NCI-H187 (cell line): ENCODE results near the gene ENTPD8.

Experiments used
- DNase-seq, 2 experiments: peaks; one replicate each; lab custom pipeline; 2025; lab: John Stamatoyannopoulos, UW

ENTPD8 gene

GRCh38 chr9:137431416-137431931 lies 9.7 kb downstream of the ENTPD8 start:
- DNase-seq, result no peak

GRCh38 chr9:137430723-137431415 lies 10.3 kb downstream of the ENTPD8 start:
- no peak for DNase-seq

- DNase-seq, result peak; percentile 17 to 24
These were observed 11.0 kb downstream of the ENTPD8 start for GRCh38 chr9:137429974-137430722.

- no peak for DNase-seq
These were observed 11.6 kb downstream of the ENTPD8 start for GRCh38 chr9:137429546-137429890.

- no peak for DNase-seq
These were observed 12.2 kb downstream of the ENTPD8 start for GRCh38 chr9:137428841-137429545.

DNA sequence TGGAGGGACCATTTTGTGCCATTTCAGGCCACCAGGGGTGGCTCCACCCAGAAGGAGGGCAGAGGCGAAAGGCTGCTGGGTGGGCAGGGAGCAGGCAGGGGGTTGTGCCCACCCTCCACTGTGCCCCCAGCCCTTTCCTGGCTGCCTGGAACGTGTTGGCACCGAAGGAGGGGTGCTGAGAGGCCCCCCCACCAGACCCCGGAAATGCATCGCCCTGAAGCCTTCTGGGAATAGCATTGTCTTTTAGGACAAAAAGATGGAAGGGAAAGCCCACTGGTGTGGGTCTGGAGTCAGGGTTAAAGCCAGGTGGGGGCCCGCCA lies 12.9 kb downstream of the ENTPD8 start:
- DNase-seq, result no peak

DNA sequence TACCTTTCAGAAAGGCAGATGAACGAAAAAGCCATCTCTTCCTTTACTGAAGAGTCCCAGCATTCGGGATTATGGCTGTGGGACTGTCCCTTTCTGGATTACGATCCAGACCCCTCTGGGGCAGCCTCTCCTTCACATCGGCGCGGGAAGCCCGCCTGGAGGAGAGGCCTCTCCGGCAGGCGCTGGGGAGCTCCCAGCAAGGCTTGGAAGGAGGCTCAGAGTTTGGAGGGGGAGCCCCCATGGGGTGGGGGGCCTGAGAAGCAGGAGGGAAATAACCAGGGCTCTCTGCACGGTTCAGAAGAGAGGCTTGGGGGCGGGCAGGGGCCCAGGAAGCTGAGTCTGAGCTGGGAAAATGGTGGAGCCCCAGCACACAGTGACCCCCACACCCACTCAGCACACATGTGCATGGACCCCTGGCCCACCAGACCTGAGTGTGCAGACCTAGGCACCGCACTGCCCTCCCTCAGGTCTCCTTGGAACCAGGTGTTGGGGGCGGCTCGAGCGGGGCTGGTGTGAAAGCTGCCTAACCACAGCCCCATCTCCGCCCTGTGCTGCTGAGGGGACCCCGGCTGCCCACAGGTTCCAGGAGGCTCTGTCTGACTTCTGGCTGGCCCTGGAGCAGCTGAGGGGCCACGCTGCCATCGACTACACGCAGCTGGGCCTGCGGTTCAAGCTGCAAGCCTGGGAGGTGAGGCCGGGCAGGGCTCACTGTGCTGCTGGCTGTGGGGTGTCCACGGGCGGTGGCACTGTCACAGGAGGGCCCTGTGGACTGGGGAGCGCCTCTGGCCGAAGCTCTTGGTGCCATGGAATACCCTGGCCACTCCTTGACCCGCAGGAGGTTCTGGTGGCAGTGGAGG lies 13.5 kb downstream of the ENTPD8 start:
- DNase-seq, result no peak

DNA sequence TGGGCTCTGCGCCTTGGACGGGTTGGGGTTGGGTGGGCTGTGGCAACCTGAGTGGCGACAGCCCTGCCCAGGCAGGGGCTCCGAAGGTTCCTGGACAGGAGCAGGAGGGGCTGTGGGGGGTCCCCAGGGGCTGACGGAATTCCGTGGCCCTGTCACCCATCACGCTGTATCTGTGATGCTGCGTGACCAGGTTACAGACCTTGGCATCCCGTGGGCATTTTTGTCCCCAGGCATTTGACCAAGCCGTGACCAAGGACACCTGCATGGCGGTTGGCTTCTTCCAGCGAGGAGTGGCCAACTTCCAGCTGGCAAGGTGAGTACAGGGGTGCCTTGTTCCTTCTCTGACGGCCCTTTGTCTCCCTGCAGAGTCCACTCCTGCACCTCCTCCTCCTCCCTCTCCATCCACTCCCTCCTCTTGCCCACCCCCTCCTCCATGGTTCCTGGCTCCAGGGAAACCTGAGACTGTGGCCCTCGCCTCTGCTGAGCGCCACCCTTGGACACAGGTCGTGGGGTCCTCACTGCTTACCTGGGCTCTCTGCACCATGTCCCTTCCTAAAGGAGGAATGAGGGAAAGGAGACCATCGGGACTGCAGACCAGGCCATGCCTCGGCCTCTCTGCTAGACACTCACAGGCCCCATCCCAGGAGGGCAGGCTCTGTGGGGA lies 15.0 kb downstream of the ENTPD8 start:
- no peak for DNase-seq

DNA sequence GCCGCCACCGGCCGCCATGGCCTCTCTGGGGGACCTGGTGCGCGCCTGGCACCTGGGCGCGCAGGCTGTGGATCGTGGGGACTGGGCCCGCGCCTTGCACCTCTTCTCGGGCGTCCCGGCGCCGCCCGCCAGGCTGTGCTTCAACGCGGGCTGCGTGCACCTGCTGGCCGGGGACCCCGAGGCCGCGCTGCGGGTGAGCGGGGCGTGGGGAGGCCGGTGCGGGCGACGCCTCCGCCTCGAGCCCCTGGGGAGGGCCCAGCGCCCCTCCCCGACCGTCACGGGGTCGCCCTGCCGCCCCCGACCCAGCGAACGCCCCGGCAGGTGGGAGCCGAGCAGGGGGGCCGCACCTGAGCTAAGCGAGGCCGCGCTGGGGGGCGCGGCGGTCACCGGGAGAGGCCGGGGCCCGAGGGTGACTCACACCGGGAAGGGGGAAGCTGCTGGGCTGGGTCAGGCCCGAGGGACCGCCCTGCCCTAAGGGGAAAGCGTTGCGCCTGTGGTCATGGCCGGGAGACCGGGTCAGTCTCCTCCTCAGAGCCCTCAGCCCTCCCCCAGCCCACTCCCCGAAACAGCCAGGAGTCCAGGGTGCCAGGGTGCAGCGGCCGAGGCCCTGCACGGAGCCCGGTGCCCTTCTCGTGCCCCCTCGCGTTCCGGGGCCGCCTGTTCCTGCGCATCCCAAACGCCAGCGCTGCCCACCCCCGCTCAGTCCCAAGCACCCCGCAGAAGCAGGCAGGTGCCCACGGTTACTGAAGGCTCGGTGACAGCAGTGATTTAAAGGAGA lies 17.5 kb downstream of the ENTPD8 start:
- DNase-seq, result no peak

GRCh38 chr9:137422604-137423513 lies 18.3 kb downstream of the ENTPD8 start, which contains the start of the genes EXD3 and NOXA1:
Gene EXD3 (minus strand): TSS chr9:137423162. CDS start chr9:137395357, 27,805 bp downstream.
Gene NOXA1 (plus strand): TSS chr9:137423393. CDS start chr9:137423530, 137 bp downstream.
- peak; percentile 60 to 80 for DNase-seq

DNA sequence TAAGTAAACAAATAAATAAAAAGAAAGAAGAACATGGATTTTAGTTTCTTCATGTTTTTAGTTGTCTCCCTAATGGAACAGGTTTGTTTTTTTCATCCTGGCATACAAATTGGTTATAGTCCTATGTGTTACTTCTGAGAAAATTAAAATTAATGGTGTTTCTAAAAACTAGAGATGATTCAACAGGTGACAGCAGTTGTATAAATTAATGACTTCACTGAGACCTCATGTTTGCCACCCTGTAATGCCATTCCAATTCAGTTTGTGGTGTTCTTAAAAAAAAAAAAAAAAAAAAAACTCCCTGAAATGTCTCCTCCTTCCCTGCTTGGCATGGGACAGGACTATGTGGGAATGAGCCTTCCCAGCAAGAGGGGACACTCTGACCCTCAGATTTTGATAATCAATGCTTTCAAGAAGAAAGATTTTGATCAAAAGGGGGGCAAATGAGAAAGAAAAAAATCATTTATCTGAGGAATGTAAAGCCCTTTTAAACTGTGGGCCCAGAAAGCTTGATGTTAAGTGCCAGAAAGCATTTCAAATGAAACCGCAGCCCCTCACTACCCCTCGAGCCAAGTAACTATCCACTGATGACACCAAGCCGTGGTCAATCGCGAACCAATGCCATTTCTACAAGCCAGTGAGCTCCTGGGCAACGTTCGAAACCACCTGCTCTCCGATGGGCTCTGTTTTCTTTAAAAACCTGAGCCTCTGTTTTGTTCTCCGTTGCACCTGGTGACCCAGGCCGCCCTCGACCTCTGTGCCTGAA lies 19.1 kb downstream of the ENTPD8 start:
- DNase-seq, result no peak

DNA sequence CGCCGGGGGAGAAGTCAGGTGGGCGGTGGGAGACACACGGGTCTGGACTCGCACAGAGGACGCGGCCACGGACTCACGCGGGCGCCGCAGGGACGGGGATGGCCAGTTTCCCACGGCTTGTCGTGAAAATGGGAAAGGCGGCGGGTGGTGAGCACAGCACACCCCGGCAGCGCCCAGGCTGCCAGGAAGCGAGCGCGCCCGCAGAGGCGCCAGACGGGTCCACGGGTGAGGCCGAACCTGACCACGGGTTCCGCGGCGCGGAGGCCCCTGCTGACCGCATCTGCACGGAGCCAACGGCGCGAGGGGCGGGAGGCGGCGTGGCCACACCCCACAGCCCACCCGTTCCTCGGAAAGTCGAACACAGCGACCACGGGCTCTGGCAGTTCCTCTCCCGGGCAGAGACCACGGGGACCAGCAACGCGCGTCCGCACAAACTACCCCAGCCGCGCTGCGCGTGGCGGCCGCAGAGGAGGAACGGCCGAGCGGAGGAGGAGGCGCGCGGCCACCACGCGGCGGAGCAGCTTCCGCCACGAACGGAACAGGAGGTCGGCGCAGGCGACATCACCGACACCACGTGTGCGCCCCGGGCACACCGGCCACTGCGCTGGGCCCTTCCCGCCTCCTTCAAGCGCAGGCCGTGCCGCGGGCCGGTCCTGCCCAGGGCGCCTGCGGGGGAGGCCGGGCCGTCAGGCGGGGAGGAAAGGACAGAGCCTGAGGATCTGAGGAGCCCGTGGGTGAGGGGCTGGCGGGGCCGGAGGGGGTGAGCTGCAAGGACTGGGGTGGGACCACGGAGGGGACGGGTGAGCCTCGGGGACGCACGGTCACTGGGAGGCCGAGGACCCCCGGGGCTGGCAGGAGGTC lies 23.8 kb downstream of the ENTPD8 start:
- DNase-seq, result no peak

GRCh38 chr9:137416563-137417151 lies 24.5 kb downstream of the ENTPD8 start:
- no peak for DNase-seq

- DNase-seq, result no peak
These were observed 25.1 kb downstream of the ENTPD8 start for GRCh38 chr9:137416006-137416562.

- DNase-seq, result no peak
These were observed 25.7 kb downstream of the ENTPD8 start for GRCh38 chr9:137415451-137415850.

GRCh38 chr9:137412431-137412830 lies 28.7 kb downstream of the ENTPD8 start:
- DNase-seq, result no peak
